Mesendoderm (in vitro differentiated cells): ENCODE results near the gene PTK6.

ENCODE experiments used
- DNase-seq: peaks from one replicate; pipeline ENCODE4 v3.0.0; 2013
- H2AK5ac ChIP-seq: 2 replicates; pipeline ENCODE4 v1.6.1; 2013; ENCODE audit warnings: low read length, inconsistent platforms
- H2BK120ac ChIP-seq: 2 replicates; pipeline ENCODE4 v1.6.1; 2013; ENCODE audit warnings: low read depth, mild to moderate bottlenecking, low read length, moderate library complexity, mixed read lengths
- H2BK15ac ChIP-seq: replicated peaks from 2 replicates; pipeline ENCODE4 v1.6.1; 2013; ENCODE audit warnings: low read depth, mild to moderate bottlenecking, moderate library complexity
- H2BK5ac ChIP-seq: 2 replicates; pipeline ENCODE4 v1.6.1; 2013; ENCODE audit warnings: low read length, inconsistent platforms
- H3K18ac ChIP-seq: 2 replicates; pipeline ENCODE4 v1.6.1; 2013; ENCODE audit warnings: mild to moderate bottlenecking, low read length, mixed read lengths
- H3K23ac ChIP-seq: one replicate; pipeline ENCODE4 v1.6.1; 2013; ENCODE audit warnings: low read length
- H3K27ac ChIP-seq: 2 replicates; pipeline ENCODE4 v1.5.1; 2013; ENCODE audit warnings: low read depth, mild to moderate bottlenecking, inconsistent platforms, low read length, moderate library complexity
- H3K27me3 ChIP-seq: 2 replicates; pipeline ENCODE4 v1.6.1; 2013; ENCODE audit warnings: low read length, control low read depth, mild to moderate bottlenecking, inconsistent platforms; ENCODE audit not compliant: insufficient read depth, poor library complexity
- H3K36me3 ChIP-seq: 2 replicates; pipeline ENCODE4 v1.6.1; 2013; ENCODE audit warnings: low read length, inconsistent platforms; ENCODE audit not compliant: control insufficient read depth, insufficient read depth
- H3K4ac ChIP-seq: one replicate; pipeline ENCODE4 v1.6.1; 2013; ENCODE audit warnings: low read depth, mild to moderate bottlenecking, low read length, moderate library complexity
- H3K4me1 ChIP-seq: 2 replicates; pipeline ENCODE4 v1.6.1; 2013; ENCODE audit warnings: low read depth, low read length, inconsistent platforms; ENCODE audit not compliant: control insufficient read depth
- H3K4me2 ChIP-seq: 2 replicates; pipeline ENCODE4 v1.6.1; 2013; ENCODE audit warnings: low read length
- H3K4me3 ChIP-seq: 2 replicates; pipeline ENCODE4 v1.5.1; 2013; ENCODE audit warnings: mild to moderate bottlenecking, low read length
- H3K56ac ChIP-seq: one replicate; pipeline ENCODE4 v1.6.1; 2013; ENCODE audit warnings: low read length
- H3K79me1 ChIP-seq: 2 replicates; pipeline ENCODE4 v1.6.1; 2013; ENCODE audit warnings: low read length, inconsistent platforms
- H3K79me2 ChIP-seq: 2 replicates; pipeline ENCODE4 v1.6.1; 2013; ENCODE audit warnings: mild to moderate bottlenecking, low read length; ENCODE audit not compliant: control insufficient read depth, insufficient read depth
- H3K9ac ChIP-seq: 2 replicates; pipeline ENCODE4 v1.6.1; 2013; ENCODE audit warnings: low read length, inconsistent platforms
- H4K5ac ChIP-seq: one replicate; pipeline ENCODE4 v1.6.1; 2013; ENCODE audit warnings: low read length
- H4K8ac ChIP-seq: one replicate; pipeline ENCODE4 v1.6.1; 2013; ENCODE audit warnings: low read depth, mild to moderate bottlenecking, control low read depth, low read length, moderate library complexity
- WGBS: extraction: QIAGEN DNeasy Blood & Tissue Kit; methylation state at CpG from one replicate; pipeline ENCODE4 v1.1.7; 2013; ENCODE audit warnings: low lambda C conversion rate, missing lambda C conversion rate; ENCODE audit not compliant: insufficient coverage; ENCODE audit errors: extremely low coverage; 5-methylcytosine and 5-hydroxymethylcytosine counted together

Gene PTK6

DNA sequence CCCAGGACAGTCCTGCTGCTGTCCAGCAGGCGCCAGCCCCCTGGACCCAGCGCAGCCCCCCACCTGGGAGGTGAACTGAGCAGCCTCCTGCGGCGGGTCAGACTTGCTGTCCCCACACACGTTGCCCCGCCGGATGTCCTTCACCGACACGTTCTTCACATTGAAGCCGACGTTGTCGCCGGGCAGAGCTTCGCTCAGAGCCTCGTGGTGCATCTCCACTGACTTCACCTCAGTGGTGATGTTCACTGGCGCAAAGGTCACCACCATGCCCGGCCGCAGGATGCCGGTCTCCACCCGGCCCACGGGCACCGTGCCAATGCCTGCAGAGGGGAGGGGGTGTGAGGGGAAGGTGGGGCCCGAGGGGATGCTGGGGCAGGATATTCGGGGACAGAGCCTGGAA is 46.8 kb downstream of the PTK6 start:
- DNase-seq = no peak
- Histone ChIP-seq H2BK15ac (no peak overlapping the region), H3K27ac (no peak overlapping the region), H3K4me3 (no peak overlapping the region), H3K9ac (no peak overlapping the region), H2AK5ac (no peak overlapping the region), H4K5ac (no peak overlapping the region), H3K4ac (no peak overlapping the region), H3K4me2 (no peak overlapping the region), H2BK120ac (no peak overlapping the region), H3K27me3 (peaks cover 8% of the 10 kb centered on the region), H3K36me3 (no peaks in the 10 kb centered on the region), H3K79me1 (no peaks in the 10 kb centered on the region), H2BK5ac (no peak overlapping the region), H3K56ac (no peak overlapping the region), H3K79me2 (no peaks in the 10 kb centered on the region), H3K4me1 (no peaks in the 10 kb centered on the region), H3K18ac (no peak overlapping the region), H4K8ac (no peak overlapping the region), H3K23ac (no peak overlapping the region)
- WGBS = no CpG with 5 or more reads among the region's 24 CpGs

DNA sequence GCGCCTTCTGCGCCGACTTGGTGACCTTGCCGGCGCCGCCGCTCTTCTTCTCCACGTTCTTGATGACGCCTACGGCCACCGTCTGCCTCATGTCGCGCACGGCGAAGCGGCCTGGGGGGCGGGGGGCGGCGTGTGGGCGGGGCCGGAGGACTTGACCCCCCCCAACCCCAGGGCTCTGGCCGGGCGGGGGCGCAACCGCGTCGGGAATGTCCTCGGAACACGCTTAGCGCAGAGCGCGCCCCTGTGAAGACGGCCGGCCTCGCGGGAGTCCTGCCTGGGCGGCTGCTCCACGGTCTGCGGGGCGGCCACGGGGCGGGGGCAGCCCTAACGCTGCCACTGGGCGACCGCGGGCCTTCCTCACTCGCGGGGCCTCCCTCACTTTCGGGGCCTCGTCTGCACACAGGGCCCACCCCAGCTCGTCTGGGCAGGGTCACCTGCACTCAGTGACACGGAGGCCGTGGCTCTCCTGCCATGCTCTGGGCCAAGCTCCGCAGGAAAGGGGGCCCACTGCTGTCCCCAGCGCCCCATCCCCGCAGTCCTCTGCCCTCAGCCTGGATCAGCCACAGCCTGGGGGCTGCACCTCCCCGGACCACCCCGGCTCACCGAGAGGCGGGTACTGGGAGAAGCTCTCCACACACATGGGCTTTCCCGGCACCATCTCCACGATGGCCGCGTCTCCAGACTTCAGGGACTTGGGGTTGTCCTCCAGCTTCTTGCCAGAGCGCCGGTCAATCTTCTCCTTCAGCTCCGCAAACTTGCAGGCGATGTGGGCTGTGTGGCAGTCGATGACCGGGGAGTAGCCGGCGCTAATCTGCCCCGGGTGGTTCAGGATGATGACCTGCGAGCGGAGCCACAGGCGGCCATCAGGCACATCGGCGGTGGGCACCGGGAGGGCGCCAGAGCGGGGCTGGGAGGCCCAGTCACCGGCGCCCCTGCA is 48.6 kb downstream of the PTK6 start:
- Histone ChIP-seq H4K5ac (no peak overlapping the region), H2BK15ac (no peak overlapping the region), H3K18ac (no peak overlapping the region), H3K56ac (peak overlapping the region; percentile 80), H2AK5ac (no peak overlapping the region), H3K23ac (no peak overlapping the region), H3K36me3 (no peaks in the 10 kb centered on the region), H3K27ac (no peak overlapping the region), H3K4me2 (peak overlapping the region; percentile 38), H3K4me1 (no peaks in the 10 kb centered on the region), H3K4ac (no peak overlapping the region), H2BK5ac (no peak overlapping the region), H3K79me2 (no peaks in the 10 kb centered on the region), H4K8ac (no peak overlapping the region), H3K9ac (peak overlapping the region; percentile 38), H2BK120ac (no peak overlapping the region), H3K79me1 (no peaks in the 10 kb centered on the region), H3K27me3 (peaks cover 8% of the 10 kb centered on the region), H3K4me3 (no peak overlapping the region)
- DNase-seq = peak; percentile 38
- WGBS = no CpG with 5 or more reads among the region's 83 CpGs

DNA sequence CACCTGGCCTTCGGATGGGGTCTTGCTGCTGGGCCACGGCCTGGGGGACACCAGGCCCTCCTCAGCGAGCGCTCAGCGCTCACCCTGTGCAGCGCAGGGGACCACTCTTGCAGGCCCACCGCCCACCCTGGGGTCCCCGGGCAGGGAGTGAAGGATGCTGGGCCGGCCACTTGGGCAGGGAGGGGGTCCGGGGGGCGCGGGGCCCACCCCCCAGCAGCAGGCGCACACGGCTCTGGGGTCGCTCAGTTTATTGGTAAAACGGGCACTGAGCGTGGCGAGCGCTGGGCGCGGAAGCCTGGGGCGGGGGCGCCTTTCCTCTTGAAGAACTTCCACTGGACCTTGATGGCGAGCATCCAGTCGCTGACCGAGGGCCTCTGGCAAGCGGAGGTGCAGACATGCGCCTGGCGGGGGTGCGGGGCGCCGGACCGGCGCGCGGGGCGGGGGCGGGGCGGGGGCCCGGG is 49.4 kb downstream of the PTK6 start:
- no peaks in the 10 kb centered on the region for H3K4me1 ChIP-seq
- H3K27ac ChIP-seq = no peak overlapping the region
- H3K79me2 ChIP-seq = no peaks in the 10 kb centered on the region
- H3K27me3 ChIP-seq = peaks cover 8% of the 10 kb centered on the region
- H2AK5ac ChIP-seq = no peak overlapping the region
- H2BK120ac ChIP-seq = no peak overlapping the region
- no peak overlapping the region for H3K4me3 ChIP-seq
- H3K18ac ChIP-seq = no peak overlapping the region
- no peak overlapping the region for H3K9ac ChIP-seq
- H2BK15ac ChIP-seq = no peak overlapping the region
- H3K79me1 ChIP-seq = no peaks in the 10 kb centered on the region
- H4K8ac ChIP-seq = no peak overlapping the region
- H3K36me3 ChIP-seq = no peaks in the 10 kb centered on the region
- no peak overlapping the region for H4K5ac ChIP-seq
- H3K4ac ChIP-seq = no peak overlapping the region
- DNase-seq = no peak
- no peak overlapping the region for H3K23ac ChIP-seq
- no CpG with 5 or more reads among the region's 40 CpGs for WGBS
- no peak overlapping the region for H2BK5ac ChIP-seq
- H3K4me2 ChIP-seq = peak overlapping the region; percentile 27
- peak overlapping the region; percentile 34 for H3K56ac ChIP-seq

DNA sequence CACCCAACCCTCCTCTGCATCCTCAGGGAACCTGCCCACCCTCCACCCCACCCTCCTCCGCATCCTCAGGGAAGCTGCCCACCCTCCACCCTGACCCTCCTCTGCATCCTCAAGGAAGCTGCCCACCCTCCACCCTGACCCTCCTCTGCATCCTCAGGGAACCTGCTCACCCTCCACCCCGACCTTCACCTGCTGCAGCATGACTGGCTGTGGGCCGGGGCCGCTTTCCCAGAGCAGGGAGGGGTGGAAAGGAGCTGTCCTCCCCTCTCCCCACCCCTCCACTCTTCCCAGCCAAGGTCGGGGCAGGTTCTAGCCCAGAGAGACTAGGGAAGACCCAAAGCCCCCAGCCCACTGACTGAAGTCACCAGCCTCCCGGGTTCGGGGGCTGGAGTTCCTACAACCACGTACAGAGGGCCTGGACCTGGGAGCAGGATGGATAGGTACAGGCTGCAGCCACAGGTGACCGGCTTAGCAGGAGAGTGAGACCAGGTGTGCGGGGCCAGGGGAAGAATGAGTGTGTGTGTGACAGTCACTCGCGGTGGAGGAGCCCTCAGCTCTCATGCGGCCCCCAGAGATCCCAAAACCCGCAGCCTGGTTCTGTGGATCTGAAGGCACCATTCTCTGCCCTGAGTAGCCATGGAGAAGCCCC is 49.9 kb downstream of the PTK6 start:
- no peak overlapping the region for H3K18ac ChIP-seq

DNA sequence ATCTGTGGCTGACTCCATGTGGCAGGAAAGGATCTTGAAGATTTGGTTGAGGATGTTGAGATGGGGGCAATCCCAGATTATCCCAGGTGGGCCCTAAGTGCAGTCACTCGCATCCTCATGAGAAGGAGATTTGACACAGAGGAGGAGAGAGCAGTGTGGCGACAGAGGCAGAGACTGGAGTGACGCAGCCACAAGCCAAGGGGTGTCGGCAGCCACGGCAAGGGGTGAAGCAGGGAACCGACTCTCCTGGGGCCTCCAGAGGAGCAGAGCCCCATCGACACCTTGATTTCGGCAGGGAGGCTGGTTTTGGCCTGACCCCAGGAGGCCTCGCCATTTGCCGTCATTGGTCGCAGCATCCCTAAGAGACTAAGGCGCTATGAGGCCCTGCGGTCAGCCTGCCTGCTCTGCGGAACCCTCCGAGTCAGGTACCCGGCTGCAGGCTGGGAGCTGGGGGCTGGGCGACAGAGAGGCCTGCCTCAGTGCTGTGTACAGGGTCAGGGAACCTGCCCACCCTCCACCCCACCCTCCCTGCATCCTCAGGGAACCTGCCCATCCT is 50.8 kb downstream of the PTK6 start:
- Histone ChIP-seq H3K4me2 (no peak overlapping the region), H3K4me1 (no peaks in the 10 kb centered on the region), H4K8ac (no peak overlapping the region), H3K36me3 (no peaks in the 10 kb centered on the region), H2BK120ac (no peak overlapping the region), H3K18ac (no peak overlapping the region), H2BK5ac (no peak overlapping the region), H3K79me2 (no peaks in the 10 kb centered on the region), H3K4me3 (no peak overlapping the region), H3K23ac (no peak overlapping the region), H3K79me1 (no peaks in the 10 kb centered on the region), H3K27ac (no peak overlapping the region), H3K56ac (no peak overlapping the region), H2AK5ac (no peak overlapping the region), H3K4ac (no peak overlapping the region), H3K9ac (no peak overlapping the region), H3K27me3 (peaks cover 8% of the 10 kb centered on the region), H4K5ac (no peak overlapping the region), H2BK15ac (no peak overlapping the region)
- WGBS = no CpG with 5 or more reads among the region's 17 CpGs
- no peak for DNase-seq

More for the DNA sequence above, 49.9 kb downstream of the PTK6 start:
- no peak overlapping the region for H4K5ac ChIP-seq
- H3K4ac ChIP-seq = no peak overlapping the region
- no peak overlapping the region for H3K23ac ChIP-seq
- H3K4me1 ChIP-seq = no peaks in the 10 kb centered on the region
- H3K79me2 ChIP-seq = no peaks in the 10 kb centered on the region
- H3K9ac ChIP-seq = no peak overlapping the region
- H2AK5ac ChIP-seq = no peak overlapping the region
- H3K27me3 ChIP-seq = peaks cover 8% of the 10 kb centered on the region
- WGBS = no CpG with 5 or more reads among the region's 14 CpGs
- no peak overlapping the region for H2BK15ac ChIP-seq
- H3K79me1 ChIP-seq = no peaks in the 10 kb centered on the region
- no peaks in the 10 kb centered on the region for H3K36me3 ChIP-seq
- peak overlapping the region; percentile 34 for H3K56ac ChIP-seq
- H2BK120ac ChIP-seq = no peak overlapping the region
- no peak overlapping the region for H4K8ac ChIP-seq
- no peak overlapping the region for H3K4me3 ChIP-seq
- no peak overlapping the region for H2BK5ac ChIP-seq
- no peak overlapping the region for H3K27ac ChIP-seq
- DNase-seq = no peak
- no peak overlapping the region for H3K4me2 ChIP-seq
